H1 (cell line): ENCODE results near the gene CEP41. TPM values are rescaled to one million over a fixed set of nuclear protein-coding genes. Genes with fewer than 3 reads are reported as not detected.

Experiments used
- CTCF ChIA-PET: fragments of 300-600 bp; sonication (Branson Sonifier 250); formaldehyde crosslinking; loops from one replicate; lab custom pipeline; 2021; ENCODE audit not compliant: partially characterized antibody; lab: Charles Lee
- POLR2A ChIA-PET: fragments of 300-600 bp; sonication (Branson Sonifier 250); formaldehyde crosslinking; loops from one replicate; lab custom pipeline; 2021; ENCODE audit warnings: inconsistent platforms; ENCODE audit not compliant: partially characterized antibody; lab: Charles Lee
- DNase-seq, 2 experiments: peaks; one replicate each; pipeline versions ENCODE4 v3.0.0 to v3.0.0-alpha.2; 2010 to 2022; ENCODE audit warnings: low spot score in 2 of 2, low read depth in 1 of 2, mixed read lengths in 1 of 2
- FAIRE-seq: peaks from 2 replicates; lab custom pipeline; 2011; peaks lifted over from hg19 to GRCh38; lab: Jason Lieb, UNC
- H2AFZ ChIP-seq: 2 replicates; pipeline ENCODE4 v1.8.1; 2012; ENCODE audit warnings: low read length, inconsistent platforms
- H2AK5ac ChIP-seq: 2 replicates; pipeline ENCODE4 v1.6.1; 2013; ENCODE audit warnings: low read depth, low read length
- H2BK120ac ChIP-seq: replicated peaks from 2 replicates; pipeline ENCODE3; 2013; ENCODE audit warnings: low read depth, low read length, inconsistent platforms
- H2BK12ac ChIP-seq: 2 replicates; pipeline ENCODE4 v1.6.1; 2013; ENCODE audit warnings: low read depth, low read length
- H2BK15ac ChIP-seq: 2 replicates; pipeline ENCODE4 v1.6.1; 2013; ENCODE audit warnings: low read length
- H2BK20ac ChIP-seq: 2 replicates; pipeline ENCODE4 v1.6.1; 2013; ENCODE audit warnings: low read length
- H2BK5ac ChIP-seq: 2 replicates; pipeline ENCODE4 v1.6.1; 2013; ENCODE audit warnings: low read depth, low read length
- H3K14ac ChIP-seq: 2 replicates; pipeline ENCODE4 v1.6.1; 2013; ENCODE audit warnings: inconsistent platforms; ENCODE audit not compliant: insufficient read length
- H3K18ac ChIP-seq: 2 replicates; pipeline ENCODE4 v1.6.1; 2013; ENCODE audit warnings: low read length; ENCODE audit errors: extremely low read depth
- H3K23ac ChIP-seq: 2 replicates; pipeline ENCODE4 v1.6.1; 2013; ENCODE audit warnings: inconsistent platforms; ENCODE audit not compliant: insufficient read length
- H3K23me2 ChIP-seq: 2 replicates; pipeline ENCODE4 v1.6.1; 2013; ENCODE audit warnings: low read depth, low read length
- H3K27ac ChIP-seq: 2 replicates; pipeline ENCODE4 v1.6.1; 2011; ENCODE audit warnings: low read depth, low read length, inconsistent platforms
- H3K27me3 ChIP-seq, 4 experiments: replicated peaks in 1 of 4; 1 replicate in 1 of 4; 2 replicates in 3 of 4; pipeline versions ENCODE4 v1.6.1 to v1.8.1; 2011 to 2013; ENCODE audit warnings: low read length in 3 of 4, mild to moderate bottlenecking in 3 of 4, inconsistent platforms in 2 of 4, mixed read lengths in 2 of 4, moderate library complexity in 1 of 4; ENCODE audit not compliant: control insufficient read depth in 3 of 4, insufficient read depth in 3 of 4; ENCODE audit errors: extremely low read depth in 1 of 4
- H3K36me3 ChIP-seq, 4 experiments: 2 replicates each; pipeline versions ENCODE4 v1.6.1 to v1.8.1; 2011 to 2013; ENCODE audit warnings: mild to moderate bottlenecking in 4 of 4, low read length in 3 of 4, moderate library complexity in 2 of 4, control low read depth in 1 of 4, inconsistent platforms in 1 of 4; ENCODE audit not compliant: insufficient read depth in 4 of 4, control insufficient read depth in 2 of 4
- H3K4ac ChIP-seq: replicated peaks from 2 replicates; pipeline ENCODE3; 2013; ENCODE audit warnings: low read length, low read depth, mixed read lengths, inconsistent platforms; ENCODE audit not compliant: insufficient read length
- H3K4me1 ChIP-seq, 4 experiments: replicated peaks in 1 of 4; 1 replicate in 1 of 4; 2 replicates in 3 of 4; pipeline versions ENCODE4 v1.6.1 to v1.8.1; 2011 to 2013; ENCODE audit warnings: low read length in 3 of 4, inconsistent platforms in 2 of 4, mixed read lengths in 1 of 4; ENCODE audit not compliant: insufficient read depth in 4 of 4, control insufficient read depth in 3 of 4
- H3K4me2 ChIP-seq, 2 experiments: 2 replicates each; pipeline versions ENCODE4 v1.6.1 to v1.8.1; 2011 to 2013; ENCODE audit warnings: low read depth in 2 of 2, low read length in 2 of 2, control low read depth in 1 of 2, inconsistent platforms in 1 of 2, mild to moderate bottlenecking in 1 of 2; ENCODE audit not compliant: insufficient read depth in 1 of 2
- H3K4me3 ChIP-seq, 4 experiments: fragments of 200-600, 300-600 bp in 1 of 4; sonication (generic), shearing (Covaris generic), sonication (Bioruptor Twin) in 1 of 4; 2 replicates each; pipeline versions ENCODE4 v1.5.1 to v1.8.1; 2011 to 2016; ENCODE audit warnings: low read length in 4 of 4, low read depth in 3 of 4, control low read depth in 2 of 4, inconsistent platforms in 2 of 4, mild to moderate bottlenecking in 2 of 4, mixed read lengths in 1 of 4, moderate library complexity in 1 of 4; ENCODE audit not compliant: insufficient read depth in 2 of 4; ENCODE audit errors: extremely low read depth in 1 of 4
- H3K56ac ChIP-seq: replicated peaks from 2 replicates; pipeline ENCODE3; 2013; ENCODE audit warnings: low read depth, mild to moderate bottlenecking, mixed read lengths, low read length, inconsistent platforms; ENCODE audit not compliant: insufficient read length
- H3K79me1 ChIP-seq: 2 replicates; pipeline ENCODE4 v1.6.1; 2013; ENCODE audit warnings: low read depth, low read length, control low read depth
- H3K79me2 ChIP-seq, 2 experiments: 2 replicates each; pipeline versions ENCODE4 v1.6.1 to v1.8.1; 2012 to 2013; ENCODE audit warnings: low read length in 2 of 2, mild to moderate bottlenecking in 2 of 2, inconsistent platforms in 1 of 2; ENCODE audit not compliant: insufficient read depth in 2 of 2, control insufficient read depth in 1 of 2
- H3K9ac ChIP-seq, 4 experiments: replicated peaks in 1 of 4; 1 replicate in 1 of 4; 2 replicates in 3 of 4; pipeline versions ENCODE4 v1.6.1 to v1.8.1; 2011 to 2013; ENCODE audit warnings: low read depth in 3 of 4, low read length in 3 of 4, control low read depth in 2 of 4, mild to moderate bottlenecking in 2 of 4, moderate library complexity in 2 of 4, inconsistent platforms in 1 of 4; ENCODE audit errors: extremely low read depth in 1 of 4
- H3K9me3 ChIP-seq, 2 experiments: 2 replicates each; pipeline versions ENCODE4 v1.6.1 to v1.8.1; 2012 to 2013; ENCODE audit warnings: mild to moderate bottlenecking in 2 of 2, moderate library complexity in 2 of 2, control low read depth in 1 of 2, inconsistent platforms in 1 of 2, low read depth in 1 of 2, low read length in 1 of 2, mixed read lengths in 1 of 2; ENCODE audit not compliant: insufficient read depth in 2 of 2
- H4K20me1 ChIP-seq, 2 experiments: replicated peaks in 1 of 2; 2 replicates each; pipeline versions ENCODE3 to v1.8.1; 2011 to 2013; ENCODE audit warnings: inconsistent platforms in 2 of 2, low read length in 2 of 2, mild to moderate bottlenecking in 1 of 2; ENCODE audit not compliant: insufficient read depth in 2 of 2, control insufficient read depth in 1 of 2
- H4K5ac ChIP-seq: 2 replicates; pipeline ENCODE4 v1.6.1; 2013; ENCODE audit warnings: low read length, low read depth, mixed read lengths, inconsistent platforms; ENCODE audit not compliant: insufficient read length
- H4K8ac ChIP-seq: 2 replicates; pipeline ENCODE4 v1.8.0; 2013; ENCODE audit warnings: mild to moderate bottlenecking, moderate library complexity, low read length, inconsistent platforms; ENCODE audit not compliant: insufficient read depth; ENCODE audit errors: extremely low read depth
- H4K91ac ChIP-seq: replicated peaks from 2 replicates; pipeline ENCODE3; 2013; ENCODE audit warnings: low read length, mixed read lengths, inconsistent platforms; ENCODE audit not compliant: insufficient read length
- BRCA1 ChIP-seq: IDR thresholded peaks from 2 replicates; pipeline ENCODE4 v1.6.1; 2012; ENCODE audit warnings: low read depth, low read length, improper control_type of control experiment
- EP300 ChIP-seq, 2 experiments: IDR thresholded peaks; 1 replicate in 1 of 2; 2 replicates in 1 of 2; pipeline ENCODE4 v1.6.1; 2011 to 2012; ENCODE audit warnings: low read depth in 2 of 2, low read length in 2 of 2, mild to moderate bottlenecking in 2 of 2, borderline replicate concordance in 1 of 2, inconsistent platforms in 1 of 2, moderate library complexity in 1 of 2
- KDM1A ChIP-seq: fragments of 200-600, 300-600 bp; sonication (generic); IDR thresholded peaks from 2 replicates; pipeline ENCODE4 v1.7.1; 2016; ENCODE audit warnings: mild to moderate bottlenecking, low read length, borderline replicate concordance
- KDM4A ChIP-seq: IDR thresholded peaks from one replicate; pipeline ENCODE4 v1.7.1; 2012; ENCODE audit warnings: low read depth, mild to moderate bottlenecking, moderate library complexity, low read length, inconsistent platforms; ENCODE audit not compliant: severe bottlenecking
- POLR2A ChIP-seq, 2 experiments: IDR thresholded peaks; 1 replicate in 1 of 2; 2 replicates in 1 of 2; pipeline ENCODE4 v1.6.1; 2011; ENCODE audit warnings: low read depth in 2 of 2, low read length in 2 of 2, mild to moderate bottlenecking in 2 of 2; ENCODE audit errors: control extremely low read depth in 1 of 2
- RAD21 ChIP-seq, 2 experiments: IDR thresholded peaks in 1 of 2; conservative IDR thresholded peaks in 1 of 2; 2 replicates each; pipeline ENCODE4 v1.6.1; 2011; ENCODE audit warnings: low read depth in 2 of 2, low read length in 2 of 2, improper control_type of control experiment in 1 of 2, inconsistent platforms in 1 of 2, mild to moderate bottlenecking in 1 of 2, moderate library complexity in 1 of 2
- SAP30 ChIP-seq: fragments of 300-600 bp; sonication (generic); IDR thresholded peaks from 2 replicates; pipeline ENCODE4 v1.7.1; 2012; ENCODE audit warnings: low read length, moderate library complexity, mild to moderate bottlenecking, inconsistent platforms; ENCODE audit not compliant: insufficient read depth, insufficient replicate concordance
- WGBS, 2 experiments: shearing (Covaris generic) in 1 of 2; methylation state at CpG; one replicate each; pipeline versions ENCODE4 v1.1.6 to v1.1.7; 2013 to 2015; ENCODE audit warnings: low lambda C conversion rate in 2 of 2, mixed read lengths in 2 of 2, inconsistent platforms in 1 of 2, low coverage in 1 of 2, missing lambda C conversion rate in 1 of 2; ENCODE audit not compliant: insufficient replicate concordance in 2 of 2, insufficient coverage in 1 of 2, insufficient read length in 1 of 2; ENCODE audit errors: extremely low coverage in 1 of 2, missing lambda C conversion rate in 1 of 2; 5-methylcytosine and 5-hydroxymethylcytosine counted together
- polyA plus RNA-seq, 7 experiments: library from polyadenylated mRNA; depleted of rRNA in 3 of 7; stranded (reverse) in 5 of 7; unstranded in 2 of 7; fragments of >200 nt in 5 of 7; fragments of 200-250 nt in 2 of 7; gene quantifications; 1 replicate in 5 of 7; 2 replicates in 1 of 7; 4 replicates in 1 of 7; pipeline versions ENCODE4 v1.2.1 to v1.2.3, GENCODE V29; 2011 to 2013; ENCODE audit warnings: missing spikeins in 2 of 7, mixed read lengths in 2 of 7
- total RNA-seq: library from RNA; stranded (reverse); fragmentation: NEBNext Ultra II Directional; extraction: Animal tissue kit (Norgen Biotek cat#: 25700); gene quantifications from 2 replicates; pipeline ENCODE4 v1.2.1, GENCODE V29; 2021
- TF ChIP-seq, protein P1 (sequence below): IDR thresholded peaks from 2 replicates; pipeline ENCODE4 v1.6.1; 2011; ENCODE audit warnings: low read length, improper control_type of control experiment

Gene CEP41
- total and polyA plus RNA-seq, 2 of the 8 experiments (the other 6 are each of a cell fraction or from before 2014, with no cell fraction given): 9.3 to 12.8 TPM

- Histone ChIP-seq H3K9ac (no peak overlapping the region), H3K4ac (no peak overlapping the region), H4K20me1 (no peaks in the 10 kb centered on the region), H4K8ac (no peak overlapping the region), H2AFZ (no peak overlapping the region), H3K23me2 (no peaks in the 10 kb centered on the region), H3K14ac (no peak overlapping the region), H2BK15ac (no peak overlapping the region), H3K79me2 (no peaks in the 10 kb centered on the region), H3K36me3 (no peaks in the 10 kb centered on the region), H4K5ac (no peak overlapping the region), H4K91ac (no peak overlapping the region), H3K27me3 (no peaks in the 10 kb centered on the region), H3K4me2 (no peak overlapping the region), H3K23ac (no peak overlapping the region), H3K9me3 (peaks cover 6 to 7% of the 10 kb centered on the region in 2 experiments; a peak in 1 of 4 replicates), H3K56ac (no peak overlapping the region), H3K18ac (no peak overlapping the region), H3K79me1 (no peaks in the 10 kb centered on the region), H2AK5ac (no peak overlapping the region), H2BK5ac (no peak overlapping the region), H3K4me3 (no peak overlapping the region), H3K27ac (no peak overlapping the region), H3K4me1 (no peaks in the 10 kb centered on the region), H2BK20ac (no peak overlapping the region), H2BK12ac (no peak overlapping the region), H2BK120ac (no peak overlapping the region)
- ChIA-PET CTCF (no interaction called here), POLR2A (no interaction called here)
- FAIRE-seq (no peak), DNase-seq (no peak)
- WGBS, 2 experiments: 100% methylated on average over 2 of the region's 2 CpGs; no CpG with 5 or more reads in 1 of the 2 experiments
- TF ChIP-seq KDM1A (no peak), KDM4A (no peak), BRCA1 (no peak), POLR2A (IDR thresholded peaks at IDR 0.05; ENCODE audit: control extremely low read depth in 1 of 2, low read depth in 2 of 2, low read length in 2 of 2) (no peak), RAD21 (IDR thresholded peaks at IDR 0.05 in 1 of 2, conservative IDR thresholded peaks at IDR 0.05 in 1 of 2; ENCODE audit: low read depth in 2 of 2, low read length in 2 of 2) (no peak), SAP30 (no peak), EP300 (IDR thresholded peaks at IDR 0.05; ENCODE audit: borderline replicate concordance in 1 of 2, low read depth in 2 of 2, low read length in 2 of 2) (no peak)
- TF ChIP-seq, protein P1, sequence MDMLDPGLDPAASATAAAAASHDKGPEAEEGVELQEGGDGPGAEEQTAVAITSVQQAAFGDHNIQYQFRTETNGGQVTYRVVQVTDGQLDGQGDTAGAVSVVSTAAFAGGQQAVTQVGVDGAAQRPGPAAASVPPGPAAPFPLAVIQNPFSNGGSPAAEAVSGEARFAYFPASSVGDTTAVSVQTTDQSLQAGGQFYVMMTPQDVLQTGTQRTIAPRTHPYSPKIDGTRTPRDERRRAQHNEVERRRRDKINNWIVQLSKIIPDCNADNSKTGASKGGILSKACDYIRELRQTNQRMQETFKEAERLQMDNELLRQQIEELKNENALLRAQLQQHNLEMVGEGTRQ: no peak
Observed at GRCh38 chr7:130461272-130461671, 20.5 kb upstream of the CEP41 start.
